Suprapubic skin (tissue), 4 donors: ENCODE data around the gene ANO2. TPM values are rescaled to one million over a fixed set of nuclear protein-coding genes. Genes with fewer than 3 reads are reported as not detected.

ENCODE experiments used
- DNase-seq, 2 donors: peaks; one replicate each; pipeline ENCODE4 v3.0.0-alpha.2; 2019; ENCODE audit warnings: low spot score in 2 of 2
- H3K27ac ChIP-seq: fragments of 200-600 bp; sonication (generic); one replicate; pipeline ENCODE4 v1.5.1; 2019
- H3K27me3 ChIP-seq: fragments of 200-600 bp; sonication (generic); one replicate; pipeline ENCODE4 v1.5.1; 2019
- H3K36me3 ChIP-seq: fragments of 200-600 bp; sonication (generic); one replicate; pipeline ENCODE4 v1.5.1; 2019
- H3K4me1 ChIP-seq: fragments of 200-600 bp; sonication (generic); one replicate; pipeline ENCODE4 v1.5.1; 2019
- H3K4me3 ChIP-seq: fragments of 200-600 bp; sonication (generic); one replicate; pipeline ENCODE4 v1.5.1; 2019; ENCODE audit warnings: mild to moderate bottlenecking
- H3K9me3 ChIP-seq: fragments of 200-600 bp; sonication (generic); one replicate; pipeline ENCODE4 v1.5.1; 2019
- EP300 ChIP-seq: sonication (generic); formaldehyde crosslinking; IDR thresholded peaks from one replicate; pipeline ENCODE4 v1.6.1; 2017; ENCODE audit warnings: antibody characterized with exemption
- POLR2A ChIP-seq, 2 donors: fragments of 450-650 bp; IDR thresholded peaks; one replicate each; pipeline ENCODE4 v1.6.1; 2017; ENCODE audit warnings: antibody characterized with exemption in 2 of 2, mild to moderate bottlenecking in 2 of 2, moderate library complexity in 2 of 2
- POLR2AphosphoS5 ChIP-seq, 3 donors: sonication (generic); formaldehyde crosslinking; IDR thresholded peaks; one replicate each; pipeline ENCODE4 v1.6.1; 2017; ENCODE audit warnings: antibody characterized with exemption in 3 of 3
- WGBS: methylation state at CpG from one replicate; pipeline ENCODE4 v1.1.5; 2018; 5-methylcytosine and 5-hydroxymethylcytosine counted together
- total RNA-seq, 4 donors: library from RNA; depleted of rRNA; stranded (reverse); fragments of >200 nt; gene quantifications; one replicate each; pipeline ENCODE4 v1.1.0, GENCODE V29; 2016
- TF ChIP-seq, protein P1 (sequence below), 2 donors: fragments of 200-600 bp in 1 of 2; fragments of 450-650 bp in 1 of 2; sonication (generic) in 1 of 2; IDR thresholded peaks; one replicate each; pipeline ENCODE4 v1.5.1; 2016 to 2019; ENCODE audit warnings: antibody characterized with exemption in 2 of 2, mild to moderate bottlenecking in 1 of 2, moderate library complexity in 1 of 2

The ANO2 gene
- total RNA-seq, 4 donors from 2014 or later: 1.1 to 9.7 (median 2.0) TPM

DNA sequence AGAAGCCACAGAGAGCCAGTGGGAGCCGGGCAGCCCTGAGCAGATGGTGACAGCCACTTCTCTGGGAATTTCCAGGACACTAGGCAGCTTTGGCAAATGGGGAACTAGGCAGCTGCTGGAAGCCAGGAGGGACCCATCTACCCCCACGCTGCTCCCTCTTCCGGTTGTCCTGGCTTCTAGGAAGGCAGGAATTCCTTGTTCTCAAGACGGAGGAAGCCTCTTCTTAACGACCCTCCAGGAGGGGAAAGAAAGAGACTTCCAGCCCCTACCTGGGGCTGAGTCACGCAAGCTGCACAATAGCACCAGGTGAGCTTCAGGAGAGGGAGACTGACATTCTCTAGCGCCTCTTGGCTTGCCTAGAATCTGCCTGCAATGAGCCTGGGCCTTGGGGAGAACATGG lies 141.5 kb downstream of the ANO2 start:
- Histone ChIP-seq H3K27me3 (peaks cover 36% of the 10 kb centered on the region), H3K4me1 (no peaks in the 10 kb centered on the region), H3K36me3 (no peaks in the 10 kb centered on the region), H3K9me3 (no peaks in the 10 kb centered on the region), H3K27ac (no peak overlapping the region), H3K4me3 (no peak overlapping the region)
- DNase-seq: no peak
- 95% methylated on average over 6 of the region's 7 CpGs for WGBS
- no peak for TF ChIP-seq POLR2AphosphoS5 (IDR thresholded peaks at IDR 0.05)
- TF ChIP-seq, protein P1, sequence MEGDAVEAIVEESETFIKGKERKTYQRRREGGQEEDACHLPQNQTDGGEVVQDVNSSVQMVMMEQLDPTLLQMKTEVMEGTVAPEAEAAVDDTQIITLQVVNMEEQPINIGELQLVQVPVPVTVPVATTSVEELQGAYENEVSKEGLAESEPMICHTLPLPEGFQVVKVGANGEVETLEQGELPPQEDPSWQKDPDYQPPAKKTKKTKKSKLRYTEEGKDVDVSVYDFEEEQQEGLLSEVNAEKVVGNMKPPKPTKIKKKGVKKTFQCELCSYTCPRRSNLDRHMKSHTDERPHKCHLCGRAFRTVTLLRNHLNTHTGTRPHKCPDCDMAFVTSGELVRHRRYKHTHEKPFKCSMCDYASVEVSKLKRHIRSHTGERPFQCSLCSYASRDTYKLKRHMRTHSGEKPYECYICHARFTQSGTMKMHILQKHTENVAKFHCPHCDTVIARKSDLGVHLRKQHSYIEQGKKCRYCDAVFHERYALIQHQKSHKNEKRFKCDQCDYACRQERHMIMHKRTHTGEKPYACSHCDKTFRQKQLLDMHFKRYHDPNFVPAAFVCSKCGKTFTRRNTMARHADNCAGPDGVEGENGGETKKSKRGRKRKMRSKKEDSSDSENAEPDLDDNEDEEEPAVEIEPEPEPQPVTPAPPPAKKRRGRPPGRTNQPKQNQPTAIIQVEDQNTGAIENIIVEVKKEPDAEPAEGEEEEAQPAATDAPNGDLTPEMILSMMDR (IDR thresholded peaks at IDR 0.05): no peak
- TF ChIP-seq POLR2A (IDR thresholded peaks at IDR 0.05): no peak
- no peak for TF ChIP-seq EP300

DNA sequence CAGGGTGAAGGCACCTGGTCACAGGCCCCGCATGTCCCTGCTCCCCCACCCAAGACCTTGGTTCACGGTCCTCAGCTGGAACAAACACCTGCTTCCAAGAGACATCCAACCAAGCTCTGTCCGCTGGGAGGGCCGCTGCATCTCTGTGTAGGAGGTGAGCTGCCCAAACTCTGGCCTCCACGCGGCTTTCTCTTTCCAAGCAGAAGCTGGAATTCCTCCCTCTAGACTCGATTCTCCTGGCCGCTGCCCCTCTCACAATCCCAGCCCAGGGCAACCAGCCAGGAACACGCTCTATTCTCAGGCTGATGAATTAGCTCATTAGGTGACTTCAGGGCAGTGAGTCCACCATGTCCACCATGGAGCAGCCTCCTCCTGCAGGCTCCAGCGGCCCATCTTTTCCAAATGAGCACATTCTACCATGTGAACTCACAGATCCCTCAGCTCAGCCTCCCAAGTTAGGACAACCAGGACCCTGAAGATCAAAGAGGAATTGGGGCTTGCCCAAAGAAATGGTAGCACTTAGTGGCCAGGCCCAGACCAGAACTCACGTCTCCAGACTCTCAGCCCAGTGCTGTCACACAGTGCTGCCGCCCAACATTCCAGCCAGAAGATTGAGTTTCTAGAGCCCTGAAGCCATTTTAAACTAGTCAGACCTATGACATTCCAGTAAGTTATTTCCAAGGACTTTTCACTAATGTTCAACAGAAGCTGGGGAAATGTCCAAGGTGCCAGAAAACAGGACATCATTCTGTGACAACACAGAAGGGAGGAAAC lies 146.6 kb downstream of the ANO2 start:
- no peak for DNase-seq
- no peak overlapping the region for H3K27ac ChIP-seq
- peaks cover 8% of the 10 kb centered on the region for H3K4me1 ChIP-seq
- H3K9me3 ChIP-seq: no peaks in the 10 kb centered on the region
- TF ChIP-seq POLR2A (IDR thresholded peaks at IDR 0.05): no peak
- TF ChIP-seq EP300: no peak
- TF ChIP-seq, protein P1 (IDR thresholded peaks at IDR 0.05): no peak
- TF ChIP-seq POLR2AphosphoS5 (IDR thresholded peaks at IDR 0.05): no peak
- no peak overlapping the region for H3K4me3 ChIP-seq
- peaks cover 23% of the 10 kb centered on the region for H3K27me3 ChIP-seq
- WGBS: 86% methylated on average over 9 of the region's 12 CpGs
- no peaks in the 10 kb centered on the region for H3K36me3 ChIP-seq

DNA sequence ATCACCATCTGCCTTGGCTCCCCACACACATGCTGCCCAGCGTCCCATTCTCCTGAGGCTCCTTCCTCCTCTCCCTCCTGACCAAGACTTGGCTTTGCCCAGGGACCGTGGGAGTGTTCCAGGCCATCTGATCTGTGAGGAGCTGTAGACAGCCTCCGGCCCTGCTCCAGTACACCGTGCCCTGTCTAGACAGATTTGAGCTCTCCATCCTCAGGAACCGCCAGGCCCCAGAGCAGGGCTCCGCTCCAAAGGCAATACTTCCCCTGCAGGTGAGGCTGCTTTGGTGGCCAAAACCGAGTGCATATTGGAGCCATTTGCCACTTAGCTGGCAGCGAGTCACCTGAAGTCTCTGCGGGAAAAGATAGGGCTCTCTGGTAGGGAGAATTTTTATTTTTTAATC lies 147.4 kb downstream of the ANO2 start:
- no peak for DNase-seq
- 55% methylated on average over 9 of the region's 9 CpGs for WGBS
- Histone ChIP-seq H3K27ac (no peak overlapping the region), H3K36me3 (no peaks in the 10 kb centered on the region), H3K4me3 (no peak overlapping the region), H3K9me3 (no peaks in the 10 kb centered on the region), H3K27me3 (peaks cover 21% of the 10 kb centered on the region), H3K4me1 (peaks cover 9% of the 10 kb centered on the region)
- TF ChIP-seq EP300: no peak

DNA sequence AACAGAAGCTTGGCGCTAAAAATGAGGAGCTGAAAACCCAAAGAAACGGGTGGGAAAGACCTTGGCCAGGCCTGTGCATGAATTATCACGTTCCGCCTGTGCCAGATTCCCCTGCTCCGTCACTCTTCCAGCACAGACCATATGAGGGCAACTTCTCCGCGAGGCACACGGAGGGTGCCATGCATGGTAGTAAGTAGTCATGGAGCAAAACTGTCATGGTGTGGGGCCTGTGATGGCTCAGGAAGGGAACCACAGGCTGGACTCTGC lies 148.2 kb downstream of the ANO2 start:
- WGBS: 58% methylated on average over 8 of the region's 8 CpGs

DNA sequence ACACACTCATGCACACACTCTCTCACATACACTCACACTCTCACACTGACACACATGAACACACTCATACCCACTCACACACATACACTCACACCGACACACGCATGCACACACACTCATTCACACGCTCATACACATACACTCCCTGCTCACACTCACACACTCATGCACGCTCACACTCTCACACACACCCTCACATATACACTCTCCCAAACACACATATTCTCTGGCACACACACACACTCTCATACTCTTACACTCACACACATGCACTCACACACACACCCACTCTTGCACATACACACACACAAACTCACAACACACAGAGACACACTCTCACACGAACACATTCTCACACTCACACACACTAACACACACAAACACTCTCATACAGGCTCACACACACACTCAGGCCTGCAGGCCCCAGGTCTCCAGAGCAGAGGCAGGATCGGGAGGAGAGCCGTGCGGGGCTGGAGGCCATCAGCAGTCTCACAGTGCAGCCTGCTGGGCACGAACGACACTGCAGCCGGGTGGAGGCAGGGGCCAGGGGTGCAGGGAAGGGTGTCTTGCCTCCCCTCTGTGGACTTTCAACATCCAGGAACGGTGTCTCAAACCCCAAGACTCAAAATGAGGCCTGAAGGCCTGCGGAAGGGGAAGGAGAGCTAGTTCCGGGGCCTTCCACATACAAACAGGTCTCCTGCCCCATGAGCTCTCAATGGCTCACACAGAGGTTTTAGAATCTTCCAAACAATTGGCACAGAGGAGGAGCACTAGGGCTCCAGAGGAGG lies 148.7 kb downstream of the ANO2 start:
- H3K27ac ChIP-seq: no peak overlapping the region
- H3K4me1 ChIP-seq: peaks cover 9% of the 10 kb centered on the region
- no peaks in the 10 kb centered on the region for H3K9me3 ChIP-seq
- H3K27me3 ChIP-seq: peaks cover 23% of the 10 kb centered on the region
- no peaks in the 10 kb centered on the region for H3K36me3 ChIP-seq
- no peak overlapping the region for H3K4me3 ChIP-seq
- WGBS: 58% methylated on average over 11 of the region's 14 CpGs
- TF ChIP-seq, protein P1 (IDR thresholded peaks at IDR 0.05): peak in 1 of 2 donors; percentile 54
- TF ChIP-seq POLR2AphosphoS5 (IDR thresholded peaks at IDR 0.05) (no peak), EP300 (no peak), POLR2A (IDR thresholded peaks at IDR 0.05) (no peak)
- no peak for DNase-seq

More for the DNA sequence above, 148.2 kb downstream of the ANO2 start:
- H3K27me3 ChIP-seq: peaks cover 28% of the 10 kb centered on the region
- peaks cover 9% of the 10 kb centered on the region for H3K4me1 ChIP-seq
- no peaks in the 10 kb centered on the region for H3K9me3 ChIP-seq
- no peak for DNase-seq
- TF ChIP-seq POLR2AphosphoS5 (IDR thresholded peaks at IDR 0.05): no peak
- TF ChIP-seq POLR2A (IDR thresholded peaks at IDR 0.05): no peak
- TF ChIP-seq, protein P1 (IDR thresholded peaks at IDR 0.05): no peak
- TF ChIP-seq EP300: no peak
- H3K27ac ChIP-seq: no peak overlapping the region
- H3K4me3 ChIP-seq: no peak overlapping the region
- H3K36me3 ChIP-seq: no peaks in the 10 kb centered on the region
